SW 1271 (cell line): Measurements from ENCODE around the gene BST1.

Experiments used
- DNase-seq, 2 experiments: peaks; one replicate each; lab custom pipeline; 2025; lab: John Stamatoyannopoulos, UW

The BST1 gene

GRCh38 chr4:15676899-15677298 lies 26.0 kb upstream of the BST1 start:
- no peak for DNase-seq

GRCh38 chr4:15677507-15677988 lies 25.3 kb upstream of the BST1 start:
- peak in 1 of 2 experiments; percentile 56 for DNase-seq

- no peak for DNase-seq
Measured at GRCh38 chr4:15681067-15681371, 21.8 kb upstream of the BST1 start.

GRCh38 chr4:15681372-15682241 lies 21.3 kb upstream of the BST1 start, which contains the start of gene FAM200B:
Gene FAM200B, plus strand, starts transcription at chr4:15681827. Its CDS starts 5,151 bp downstream, at chr4:15686978.
- peak; percentile 97 to 98 for DNase-seq

- no peak for DNase-seq
Measured at GRCh38 chr4:15682242-15683142, 20.4 kb upstream of the BST1 start.

- peak in 1 of 2 experiments; percentile 38 for DNase-seq
Measured at GRCh38 chr4:15683143-15683495, 19.7 kb upstream of the BST1 start.

GRCh38 chr4:15684498-15684897 lies 18.4 kb upstream of the BST1 start:
- no peak for DNase-seq

GRCh38 chr4:15688051-15688450 lies 14.8 kb upstream of the BST1 start:
- no peak for DNase-seq

GRCh38 chr4:15689540-15689939 lies 13.3 kb upstream of the BST1 start:
- no peak for DNase-seq

GRCh38 chr4:15690020-15690809 lies 12.7 kb upstream of the BST1 start:
- DNase-seq = peak; percentile 92 to 96

- DNase-seq = peak; percentile 18 to 64
Measured at GRCh38 chr4:15691346-15692135, 11.3 kb upstream of the BST1 start.

- DNase-seq = no peak
Measured at GRCh38 chr4:15692602-15693001, 10.3 kb upstream of the BST1 start.

GRCh38 chr4:15694431-15694830 lies 8.4 kb upstream of the BST1 start:
- DNase-seq = no peak

GRCh38 chr4:15695240-15695699 lies 7.6 kb upstream of the BST1 start:
- peak; percentile 85 to 91 for DNase-seq

GRCh38 chr4:15695729-15696128 lies 7.1 kb upstream of the BST1 start:
- DNase-seq = no peak

GRCh38 chr4:15696866-15697265 lies 6.0 kb upstream of the BST1 start:
- DNase-seq = no peak

GRCh38 chr4:15703439-15703838 lies 574 bp downstream of the BST1 start:
- no peak for DNase-seq

- DNase-seq = no peak
Measured at GRCh38 chr4:15704129-15704528, 1.3 kb downstream of the BST1 start.

GRCh38 chr4:15706646-15707362 lies 3.9 kb downstream of the BST1 start:
- DNase-seq = no peak

- DNase-seq = no peak
Measured at GRCh38 chr4:15707363-15707715, 4.5 kb downstream of the BST1 start.

- no peak for DNase-seq
Measured at GRCh38 chr4:15711762-15712161, 8.9 kb downstream of the BST1 start.
